DMS79 treated with DMSO at 0.1 percent for 48 hours (cell line): ENCODE data around the gene FNBP1.
"Not testable (repeated sequence)": the region's sequence is repeated elsewhere in the genome, so short reads cannot be mapped to it uniquely, and the experiment has no call there.

Experiments used
- DNase-seq: peaks from one replicate; lab custom pipeline; 2025; lab: John Stamatoyannopoulos, UW

The FNBP1 gene

GRCh38 chr9:129919277-129919676, 123.7 kb downstream of the FNBP1 start:
- no peak for DNase-seq

GRCh38 chr9:129918296-129918950, 124.6 kb downstream of the FNBP1 start:
- no peak for DNase-seq

- no peak for DNase-seq
Observed at GRCh38 chr9:129916707-129917106, 126.3 kb downstream of the FNBP1 start.

GRCh38 chr9:129914051-129914450, 128.9 kb downstream of the FNBP1 start:
- no peak for DNase-seq

GRCh38 chr9:129910628-129911567, 132.1 kb downstream of the FNBP1 start:
- no peak for DNase-seq

GRCh38 chr9:129909851-129910250, 133.1 kb downstream of the FNBP1 start:
- no peak for DNase-seq

GRCh38 chr9:129908906-129909305, 134.1 kb downstream of the FNBP1 start:
- DNase-seq, result no peak

GRCh38 chr9:129907201-129907600, 135.8 kb downstream of the FNBP1 start:
- DNase-seq, result no peak

- no peak for DNase-seq
Observed at GRCh38 chr9:129906298-129906697, 136.7 kb downstream of the FNBP1 start.

GRCh38 chr9:129904734-129905133, 138.3 kb downstream of the FNBP1 start:
- no peak for DNase-seq

GRCh38 chr9:129902740-129903134, 140.3 kb downstream of the FNBP1 start:
- no peak for DNase-seq

- DNase-seq, result no peak
Observed at GRCh38 chr9:129901993-129902739, 140.8 kb downstream of the FNBP1 start.

- no peak for DNase-seq
Observed at GRCh38 chr9:129900263-129901027, 142.5 kb downstream of the FNBP1 start.

- no peak for DNase-seq
Observed at GRCh38 chr9:129899620-129900019, 143.4 kb downstream of the FNBP1 start.

GRCh38 chr9:129898185-129898584, 144.8 kb downstream of the FNBP1 start:
- DNase-seq, result no peak

- DNase-seq, result no peak
Observed at GRCh38 chr9:129897263-129897662, 145.7 kb downstream of the FNBP1 start.

GRCh38 chr9:129895376-129896268, 147.4 kb downstream of the FNBP1 start:
- no peak for DNase-seq

- no peak for DNase-seq
Observed at GRCh38 chr9:129894120-129894823, 148.7 kb downstream of the FNBP1 start.

- DNase-seq, result no peak
Observed at GRCh38 chr9:129891569-129891968, 151.4 kb downstream of the FNBP1 start.

- DNase-seq, result not testable (repeated sequence)
Observed at GRCh38 chr9:129890718-129891299, 152.2 kb downstream of the FNBP1 start.
